Measurements from ENCODE around the gene FNIP1.

- no peak for TF ChIP-seq CTCF (IDR thresholded peaks at IDR 0.05; ENCODE audit: borderline replicate concordance, extremely low read depth, low read length, poor library complexity, severe bottlenecking)
- TF ChIP-seq EZH2 (IDR thresholded peaks at IDR 0.05; ENCODE audit: borderline replicate concordance, low read depth, low read length, severe bottlenecking) = no peak
Observed at GRCh38 chr5:131773805-131774204, 23.0 kb downstream of the FNIP1 start.

Measured in DND-41 (cell line).